Transverse colon (tissue), 4 donors: ENCODE data around the gene CCDC121. TPM values are rescaled to one million over a fixed set of nuclear protein-coding genes. Genes with fewer than 3 reads are reported as not detected.
A peak's percentile ranks its signal among the peaks of the same experiment; 100 is the strongest.

ENCODE experiments used
- DNase-seq: peaks from one replicate; pipeline ENCODE4 v3.0.0-alpha.2; 2019
- H3K27ac ChIP-seq, 4 donors: fragments of 200-600 bp; sonication (generic); 2 replicates each; pipeline ENCODE4 v1.5.1; 2016 to 2018; ENCODE audit warnings: inconsistent platforms in 4 of 4
- H3K27me3 ChIP-seq: fragments of 200-600 bp; sonication (generic); 2 replicates; pipeline ENCODE4 v1.5.1; 2017; ENCODE audit warnings: inconsistent platforms
- H3K36me3 ChIP-seq, 4 donors: fragments of 200-600 bp; sonication (generic); 2 replicates each; pipeline ENCODE4 v1.5.1; 2017 to 2019; ENCODE audit warnings: inconsistent platforms in 4 of 4
- H3K4me1 ChIP-seq, 4 donors: fragments of 200-600 bp; sonication (generic); 2 replicates each; pipeline ENCODE4 v1.5.1; 2017 to 2020; ENCODE audit warnings: inconsistent platforms in 4 of 4
- H3K4me3 ChIP-seq, 4 donors: fragments of 200-600 bp; sonication (generic); 1 replicate in 1 of 4; 2 replicates in 3 of 4; pipeline versions ENCODE4 v1.5.1 to v1.6.1; 2017 to 2019; ENCODE audit warnings: inconsistent platforms in 4 of 4
- H3K9me3 ChIP-seq, 2 donors: fragments of 200-600 bp; sonication (generic); 2 replicates each; pipeline ENCODE4 v1.5.1; 2017 to 2019; ENCODE audit warnings: inconsistent platforms in 2 of 2
- CTCF ChIP-seq, 5 experiments: fragments of 200-600 bp in 3 of 5; fragments of 450-650 bp in 2 of 5; sonication (generic) in 3 of 5; IDR thresholded peaks; 1 replicate in 2 of 5; 2 replicates in 3 of 5; pipeline ENCODE4 v1.5.1; 2016 to 2017; ENCODE audit warnings: antibody characterized with exemption in 5 of 5, inconsistent platforms in 3 of 5, mild to moderate bottlenecking in 2 of 5, moderate library complexity in 1 of 5
- EP300 ChIP-seq: sonication (generic); formaldehyde crosslinking; IDR thresholded peaks from one replicate; pipeline ENCODE4 v1.6.1; 2017; ENCODE audit warnings: antibody characterized with exemption, low read depth
- POLR2A ChIP-seq: fragments of 450-650 bp; IDR thresholded peaks from one replicate; pipeline ENCODE4 v1.6.1; 2016; ENCODE audit warnings: antibody characterized with exemption, mild to moderate bottlenecking, moderate library complexity
- POLR2AphosphoS5 ChIP-seq, 3 donors: sonication (generic); formaldehyde crosslinking; IDR thresholded peaks; one replicate each; pipeline ENCODE4 v1.6.1; 2016; ENCODE audit warnings: antibody characterized with exemption in 3 of 3
- WGBS, 2 donors: methylation state at CpG; one replicate each; pipeline ENCODE4 v1.1.5; 2018; ENCODE audit warnings: low coverage in 1 of 2; 5-methylcytosine and 5-hydroxymethylcytosine counted together
- in situ Hi-C, 4 donors: fragments of 200-750 bp; cut with MboI; loops; one replicate each; pipeline versions ENCODE4 v1.15.0 to v1.15.1; 2017; ENCODE audit warnings: low sequenced_read_pairs in 3 of 4, low pct_ligation_motif_present in 1 of 4, low pct_unique_long_range_greater_than_20kb in 1 of 4
- intact Hi-C: fragments of 100-400 bp; cut with DNase I; formaldehyde crosslinking; loops from one replicate; pipeline ENCODE4 v1.15.1; 2023; ENCODE audit warnings: low total_unique reads
- total RNA-seq, 4 donors: library from RNA; depleted of rRNA; stranded (reverse); fragments of >200 nt; gene quantifications; one replicate each; pipeline ENCODE4 v1.1.0, GENCODE V29; 2016

CCDC121 gene
- total RNA-seq, 4 donors from 2014 or later: 0.80 to 4.3 (median 3.8) TPM; not detected in 1

DNA sequence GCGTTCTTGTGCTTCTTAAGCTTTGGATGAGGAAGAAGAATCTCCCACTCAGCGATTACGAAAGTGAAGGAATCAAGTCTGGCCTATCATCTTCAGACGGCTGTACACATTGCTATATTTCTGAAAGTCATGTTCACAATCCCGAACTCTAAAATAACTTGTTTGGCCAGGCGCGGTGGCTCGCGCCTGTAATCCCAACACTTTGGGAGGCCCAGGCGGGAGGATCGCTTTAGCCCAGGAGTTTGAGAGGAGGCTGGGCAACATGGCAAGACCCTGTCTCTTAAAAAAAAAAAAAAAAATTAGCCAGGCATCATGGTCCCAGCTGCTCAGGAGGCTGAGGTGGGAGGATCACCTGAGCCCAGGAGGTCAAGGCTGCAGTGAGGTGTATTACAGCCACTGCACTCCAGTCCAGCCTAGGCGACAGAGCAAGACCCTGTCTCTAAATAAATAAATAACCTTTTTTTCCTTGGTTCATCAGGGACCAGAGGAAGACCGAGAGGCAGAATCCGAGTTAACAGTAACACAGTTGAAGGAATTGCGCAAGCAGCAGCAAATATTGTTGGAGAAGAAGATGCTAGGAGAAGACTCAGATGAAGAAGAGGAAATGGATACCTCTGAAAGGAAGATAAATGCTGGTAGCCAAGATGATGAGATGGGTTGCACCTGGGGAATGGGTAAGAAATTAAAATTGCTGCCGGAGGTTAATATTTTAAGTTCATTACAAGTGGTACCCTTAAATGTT, 36.0 kb upstream of the CCDC121 start:
- DNase-seq: no peak
- intact Hi-C loops: no loop called here
- Histone ChIP-seq H3K27ac (peak overlapping the region in 1 of 4 donors; percentile 91), H3K36me3 (peaks cover 0 to 41% (median 9%) of the 10 kb centered on the region in 4 donors), H3K4me1 (peaks cover 19 to 29% (median 25%) of the 10 kb centered on the region in 4 donors), H3K9me3 (no peaks in the 10 kb centered on the region), H3K4me3 (peak overlapping the region; percentile 63 to 94 (median 84)), H3K27me3 (no peaks in the 10 kb centered on the region)
- TF ChIP-seq CTCF (IDR thresholded peaks at IDR 0.05): no peak
- TF ChIP-seq POLR2AphosphoS5 (IDR thresholded peaks at IDR 0.05): no peak
- no peak for TF ChIP-seq POLR2A
- no peak for TF ChIP-seq EP300
- in situ Hi-C loops: no loop called here
- WGBS, 2 donors: 78 to 88% methylated on average over 7 to 16 of the region's 16 CpGs

- intact Hi-C loops (no loop called here), in situ Hi-C loops (no loop called here)
- H3K9me3 ChIP-seq: no peaks in the 10 kb centered on the region
- peaks cover 19 to 29% (median 25%) of the 10 kb centered on the region in 4 donors for H3K4me1 ChIP-seq
- no peaks in the 10 kb centered on the region for H3K27me3 ChIP-seq
- H3K27ac ChIP-seq: peak overlapping the region; percentile 86 to 94 (median 92)
- WGBS, 2 donors: 5% methylated on average over 27 of the region's 28 CpGs; no CpG with 5 or more reads in 1 of the 2 donors
- DNase-seq: no peak
- TF ChIP-seq POLR2AphosphoS5 (IDR thresholded peaks at IDR 0.05): no peak
- TF ChIP-seq CTCF (IDR thresholded peaks at IDR 0.05): no peak
- no peak for TF ChIP-seq POLR2A
- TF ChIP-seq EP300: no peak
- H3K36me3 ChIP-seq: peaks cover 0 to 41% (median 6%) of the 10 kb centered on the region in 4 donors
- H3K4me3 ChIP-seq: peak overlapping the region; percentile 63 to 94 (median 84)
Observed at GRCh38 chr2:27664154-27664574, 35.4 kb upstream of the CCDC121 start.

- peaks cover 19 to 29% (median 25%) of the 10 kb centered on the region in 4 donors for H3K4me1 ChIP-seq
- no peaks in the 10 kb centered on the region for H3K9me3 ChIP-seq
- in situ Hi-C loops: no loop called here
- intact Hi-C loops: no loop called here
- H3K36me3 ChIP-seq: peaks cover 0 to 39% (median 6%) of the 10 kb centered on the region in 4 donors
- peak within 1 kb of the TSS; percentile 86 to 94 (median 92) for H3K27ac ChIP-seq
- WGBS, 2 donors: 0% methylated on average over 54 of the region's 56 CpGs; no CpG with 5 or more reads in 1 of the 2 donors
- peak within 1 kb of the TSS; percentile 63 to 94 (median 84) for H3K4me3 ChIP-seq
- DNase-seq: peak; percentile 73
- no peaks in the 10 kb centered on the region for H3K27me3 ChIP-seq
- TF ChIP-seq CTCF (IDR thresholded peaks at IDR 0.05) (no peak), POLR2A (peak; percentile 29), EP300 (no peak), POLR2AphosphoS5 (IDR thresholded peaks at IDR 0.05) (peak in 2 of 3 donors; percentile 44 to 80)
Observed at GRCh38 chr2:27663285-27664153, 34.7 kb upstream of the CCDC121 start, which contains the start of the genes SLC4A1AP and SUPT7L. Gene SLC4A1AP, plus strand, starts transcription at chr2:27663889. Its CDS starts 26 bp downstream, at chr2:27663915. Gene SUPT7L, minus strand, starts transcription at chr2:27663614. Its CDS starts 1,422 bp downstream, at chr2:27662192.

GRCh38 chr2:27661371-27661770, 32.6 kb upstream of the CCDC121 start:
- no peak for DNase-seq
- Histone ChIP-seq H3K4me3 (no peak overlapping the region), H3K27me3 (no peaks in the 10 kb centered on the region), H3K27ac (no peak overlapping the region), H3K9me3 (no peaks in the 10 kb centered on the region), H3K4me1 (peaks cover 19 to 29% (median 25%) of the 10 kb centered on the region in 4 donors), H3K36me3 (peaks cover 0 to 25% (median 8%) of the 10 kb centered on the region in 4 donors)
- 83 to 100% methylated on average over 1 of the region's 1 CpG for WGBS, 2 donors
- in situ Hi-C loops (no loop called here), intact Hi-C loops (no loop called here)
- no peak for TF ChIP-seq POLR2AphosphoS5 (IDR thresholded peaks at IDR 0.05)
- TF ChIP-seq EP300: no peak
- no peak for TF ChIP-seq CTCF (IDR thresholded peaks at IDR 0.05)
- TF ChIP-seq POLR2A: no peak
